ENCODE measurements around the gene MOCS3.
A peak's percentile ranks its signal among the peaks of the same experiment; 100 is the strongest.

DNA sequence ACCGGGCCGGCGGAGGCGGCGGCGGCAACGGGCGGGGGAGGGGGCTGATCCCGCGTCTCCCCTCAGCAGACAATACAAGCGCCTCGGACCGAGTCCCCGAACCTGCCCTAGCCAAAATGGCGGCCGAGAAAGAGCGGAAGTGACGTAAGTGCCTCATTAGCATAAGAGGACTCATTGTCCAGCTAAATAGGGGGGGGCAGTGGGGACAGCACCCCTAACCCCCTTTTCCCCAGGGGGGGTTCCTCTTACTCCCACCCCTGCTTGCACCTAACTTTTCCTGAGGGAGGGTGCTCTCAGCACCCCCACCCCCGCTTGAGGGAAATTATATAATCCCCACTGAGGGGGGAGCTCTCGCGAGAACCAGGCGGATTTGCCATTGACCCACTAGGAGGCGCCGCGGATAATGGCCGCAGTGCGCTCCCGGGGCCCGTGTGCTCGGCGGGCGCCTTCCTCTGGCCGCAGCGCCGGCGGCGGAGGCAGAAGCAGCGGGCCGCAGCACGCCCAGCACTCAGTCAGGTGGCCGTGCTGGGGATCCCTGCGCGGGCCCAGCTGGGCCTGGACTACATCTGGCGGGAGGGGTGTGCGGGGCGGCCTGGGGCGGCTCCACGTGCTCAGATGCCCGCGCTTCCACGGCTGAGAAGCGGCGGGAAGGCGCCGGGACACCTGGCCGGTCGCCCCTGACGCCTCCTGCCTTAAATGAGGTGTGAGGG lies 27.2 kb upstream of the MOCS3 start, which contains the start of gene ADNP:
- TF ChIP-seq, protein P1, sequence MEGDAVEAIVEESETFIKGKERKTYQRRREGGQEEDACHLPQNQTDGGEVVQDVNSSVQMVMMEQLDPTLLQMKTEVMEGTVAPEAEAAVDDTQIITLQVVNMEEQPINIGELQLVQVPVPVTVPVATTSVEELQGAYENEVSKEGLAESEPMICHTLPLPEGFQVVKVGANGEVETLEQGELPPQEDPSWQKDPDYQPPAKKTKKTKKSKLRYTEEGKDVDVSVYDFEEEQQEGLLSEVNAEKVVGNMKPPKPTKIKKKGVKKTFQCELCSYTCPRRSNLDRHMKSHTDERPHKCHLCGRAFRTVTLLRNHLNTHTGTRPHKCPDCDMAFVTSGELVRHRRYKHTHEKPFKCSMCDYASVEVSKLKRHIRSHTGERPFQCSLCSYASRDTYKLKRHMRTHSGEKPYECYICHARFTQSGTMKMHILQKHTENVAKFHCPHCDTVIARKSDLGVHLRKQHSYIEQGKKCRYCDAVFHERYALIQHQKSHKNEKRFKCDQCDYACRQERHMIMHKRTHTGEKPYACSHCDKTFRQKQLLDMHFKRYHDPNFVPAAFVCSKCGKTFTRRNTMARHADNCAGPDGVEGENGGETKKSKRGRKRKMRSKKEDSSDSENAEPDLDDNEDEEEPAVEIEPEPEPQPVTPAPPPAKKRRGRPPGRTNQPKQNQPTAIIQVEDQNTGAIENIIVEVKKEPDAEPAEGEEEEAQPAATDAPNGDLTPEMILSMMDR (IDR thresholded peaks at IDR 0.05), result peak; percentile 84
- TF ChIP-seq TCF7L2 (IDR thresholded peaks at IDR 0.05; ENCODE audit: low read depth, low read length), result no peak
- peak; percentile 80 for TF ChIP-seq POLR2AphosphoS5 (IDR thresholded peaks at IDR 0.05; ENCODE audit: low read depth, low read length)

All from Panc1 (cell line).